22Rv1 (cell line): Measurements from ENCODE around the gene FLNB.

ENCODE experiments used
- ZFX ChIP-seq: fragments of 450-650 bp; IDR thresholded peaks from 2 replicates; pipeline ENCODE4 v1.6.1; 2017; ENCODE audit warnings: antibody characterized with exemption, borderline replicate concordance
- TF ChIP-seq, protein P1 (sequence below): fragments of 450-650 bp; IDR thresholded peaks from 2 replicates; pipeline ENCODE4 v1.5.1; 2017; ENCODE audit warnings: mild to moderate bottlenecking

DNA sequence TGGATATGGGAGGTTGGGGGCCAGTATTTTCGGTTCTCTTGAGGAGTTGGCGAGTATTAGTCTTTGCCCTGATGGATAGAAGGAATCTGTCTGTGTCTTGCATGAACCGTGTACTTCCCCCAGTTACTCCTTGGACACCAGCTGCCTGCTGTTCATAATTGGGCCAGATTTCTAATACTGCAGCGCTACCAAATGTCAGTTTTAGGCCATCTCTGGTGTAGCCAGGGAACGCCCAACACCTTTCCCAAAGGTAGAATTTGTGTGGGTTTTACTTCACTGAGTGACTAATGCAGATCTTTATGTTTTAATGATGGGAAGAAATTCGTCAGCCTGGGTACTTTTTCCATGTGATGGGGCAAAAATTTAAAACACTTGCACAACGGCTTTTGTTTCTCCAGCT, 18.4 kb downstream of the FLNB start:
- TF ChIP-seq, protein P1, sequence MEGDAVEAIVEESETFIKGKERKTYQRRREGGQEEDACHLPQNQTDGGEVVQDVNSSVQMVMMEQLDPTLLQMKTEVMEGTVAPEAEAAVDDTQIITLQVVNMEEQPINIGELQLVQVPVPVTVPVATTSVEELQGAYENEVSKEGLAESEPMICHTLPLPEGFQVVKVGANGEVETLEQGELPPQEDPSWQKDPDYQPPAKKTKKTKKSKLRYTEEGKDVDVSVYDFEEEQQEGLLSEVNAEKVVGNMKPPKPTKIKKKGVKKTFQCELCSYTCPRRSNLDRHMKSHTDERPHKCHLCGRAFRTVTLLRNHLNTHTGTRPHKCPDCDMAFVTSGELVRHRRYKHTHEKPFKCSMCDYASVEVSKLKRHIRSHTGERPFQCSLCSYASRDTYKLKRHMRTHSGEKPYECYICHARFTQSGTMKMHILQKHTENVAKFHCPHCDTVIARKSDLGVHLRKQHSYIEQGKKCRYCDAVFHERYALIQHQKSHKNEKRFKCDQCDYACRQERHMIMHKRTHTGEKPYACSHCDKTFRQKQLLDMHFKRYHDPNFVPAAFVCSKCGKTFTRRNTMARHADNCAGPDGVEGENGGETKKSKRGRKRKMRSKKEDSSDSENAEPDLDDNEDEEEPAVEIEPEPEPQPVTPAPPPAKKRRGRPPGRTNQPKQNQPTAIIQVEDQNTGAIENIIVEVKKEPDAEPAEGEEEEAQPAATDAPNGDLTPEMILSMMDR = no peak
- TF ChIP-seq ZFX = no peak
